Fibroblast of villous mesenchyme (primary cell): Measurements from ENCODE around the gene DNAJC27. TPM values are rescaled to one million over a fixed set of nuclear protein-coding genes. Genes with fewer than 3 reads are reported as not detected.

ENCODE experiments used
- DNase-seq: peaks from one replicate; pipeline ENCODE4 v3.0.0-alpha.2; 2010; ENCODE audit warnings: low read depth
- H3K4me3 ChIP-seq: 2 replicates; pipeline ENCODE4 v1.5.1; 2011; ENCODE audit warnings: low read depth, mild to moderate bottlenecking, low read length
- total RNA-seq: library from RNA; depleted of rRNA; stranded (reverse); fragments of >200 nt; gene quantifications from 2 replicates; pipeline ENCODE4 v1.2.3, GENCODE V29; 2012
- TF ChIP-seq, protein P1 (sequence below): IDR thresholded peaks from 2 replicates; pipeline ENCODE4 v1.5.1; 2012; ENCODE audit warnings: low read depth, mild to moderate bottlenecking, low read length; ENCODE audit not compliant: insufficient read depth

DNAJC27 gene
- total RNA-seq, 1 donor = 5.2 TPM

DNA sequence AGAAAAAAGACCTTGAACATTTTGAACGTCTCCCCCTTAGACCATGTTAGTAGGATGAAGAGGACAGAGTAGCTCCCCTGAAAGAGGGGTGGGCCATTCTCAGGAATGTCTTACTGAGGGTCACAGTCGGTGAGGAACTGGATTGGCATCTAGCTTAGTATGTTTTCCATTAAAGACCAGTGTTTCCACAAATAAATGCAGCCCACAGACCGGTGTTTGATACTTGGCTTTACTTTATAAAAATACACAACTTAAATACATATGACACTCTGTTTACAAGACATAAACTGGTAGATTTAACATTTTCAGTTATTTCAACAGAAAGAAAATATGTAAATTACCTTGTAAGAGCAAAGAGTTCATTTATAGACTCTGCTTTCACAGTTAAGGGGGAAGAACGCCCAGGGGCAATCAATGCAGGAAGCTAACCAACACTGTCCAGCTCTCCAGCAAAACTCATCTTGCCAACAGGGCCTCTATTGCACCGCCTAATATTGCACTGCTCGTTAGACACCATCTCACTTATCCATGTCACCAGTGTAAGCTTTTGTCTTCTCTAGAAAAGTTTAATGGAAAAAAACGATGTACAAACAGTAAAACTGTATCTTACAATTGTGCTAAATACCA lies 28.2 kb downstream of the DNAJC27 start:
- DNase-seq = no peak
- TF ChIP-seq, protein P1, sequence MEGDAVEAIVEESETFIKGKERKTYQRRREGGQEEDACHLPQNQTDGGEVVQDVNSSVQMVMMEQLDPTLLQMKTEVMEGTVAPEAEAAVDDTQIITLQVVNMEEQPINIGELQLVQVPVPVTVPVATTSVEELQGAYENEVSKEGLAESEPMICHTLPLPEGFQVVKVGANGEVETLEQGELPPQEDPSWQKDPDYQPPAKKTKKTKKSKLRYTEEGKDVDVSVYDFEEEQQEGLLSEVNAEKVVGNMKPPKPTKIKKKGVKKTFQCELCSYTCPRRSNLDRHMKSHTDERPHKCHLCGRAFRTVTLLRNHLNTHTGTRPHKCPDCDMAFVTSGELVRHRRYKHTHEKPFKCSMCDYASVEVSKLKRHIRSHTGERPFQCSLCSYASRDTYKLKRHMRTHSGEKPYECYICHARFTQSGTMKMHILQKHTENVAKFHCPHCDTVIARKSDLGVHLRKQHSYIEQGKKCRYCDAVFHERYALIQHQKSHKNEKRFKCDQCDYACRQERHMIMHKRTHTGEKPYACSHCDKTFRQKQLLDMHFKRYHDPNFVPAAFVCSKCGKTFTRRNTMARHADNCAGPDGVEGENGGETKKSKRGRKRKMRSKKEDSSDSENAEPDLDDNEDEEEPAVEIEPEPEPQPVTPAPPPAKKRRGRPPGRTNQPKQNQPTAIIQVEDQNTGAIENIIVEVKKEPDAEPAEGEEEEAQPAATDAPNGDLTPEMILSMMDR = no peak
- no peak overlapping the region for H3K4me3 ChIP-seq

DNA sequence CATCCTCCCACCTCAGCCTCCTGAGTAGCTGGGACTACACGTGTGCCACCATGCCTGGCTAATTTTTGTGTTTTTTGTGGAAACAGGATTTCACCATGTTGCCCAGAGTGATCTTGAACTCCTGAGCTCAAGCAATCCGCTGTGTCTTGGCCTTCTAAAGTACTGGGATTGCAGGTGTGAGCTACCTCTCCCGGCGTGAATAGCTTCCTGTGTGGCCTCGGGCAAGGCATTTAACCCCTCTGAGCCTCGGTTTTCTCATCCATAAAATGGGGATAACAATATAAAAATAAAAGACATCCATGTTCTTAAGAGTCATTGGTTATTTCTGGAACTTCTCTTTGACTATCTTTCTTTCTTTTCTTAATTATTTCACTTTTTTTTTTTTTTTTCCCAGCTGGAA lies 32.4 kb downstream of the DNAJC27 start:
- TF ChIP-seq, protein P1 = no peak
- no peak for DNase-seq
- no peak overlapping the region for H3K4me3 ChIP-seq

DNA sequence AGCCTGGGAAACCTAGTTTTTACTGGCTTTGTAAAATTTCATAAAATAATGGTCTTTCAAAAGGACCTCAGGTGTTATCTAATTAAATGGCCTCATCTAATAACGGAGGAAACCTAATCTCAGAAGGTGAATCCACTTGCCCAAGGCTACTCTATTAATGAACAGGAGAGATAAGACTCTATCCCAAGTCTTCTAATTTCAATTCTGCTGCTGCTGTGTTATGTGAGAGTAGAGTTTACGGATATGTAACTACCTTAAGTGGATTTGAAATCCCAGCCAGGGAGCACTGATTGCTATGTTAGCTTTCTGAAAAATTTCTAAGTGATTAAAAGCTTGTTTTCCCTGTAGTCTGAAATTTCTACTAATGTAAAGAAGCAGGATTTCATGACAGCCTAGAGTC lies 34.5 kb downstream of the DNAJC27 start:
- no peak overlapping the region for H3K4me3 ChIP-seq
- TF ChIP-seq, protein P1 = no peak
- DNase-seq = no peak

DNA sequence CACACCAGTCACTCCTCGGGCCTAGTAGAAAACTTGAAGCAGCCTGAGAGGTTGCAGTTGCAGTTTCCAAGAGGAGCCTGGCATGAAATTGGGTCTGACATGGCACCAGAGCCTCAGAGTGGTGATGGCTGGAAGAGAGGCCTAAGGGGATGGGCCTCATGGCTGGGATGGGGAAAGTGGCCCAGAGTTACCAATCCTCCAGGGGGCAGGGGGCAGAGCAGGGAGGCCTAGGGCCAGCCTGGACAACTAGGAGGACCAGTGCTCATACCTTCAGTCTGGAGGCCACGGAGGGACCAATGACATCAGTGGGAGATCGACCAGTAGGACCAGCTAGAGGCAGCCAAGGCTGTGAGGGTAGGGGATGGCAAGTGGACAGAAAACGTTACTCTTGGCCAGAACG lies 36.6 kb downstream of the DNAJC27 start:
- no peak for DNase-seq
- TF ChIP-seq, protein P1 = no peak
- no peak overlapping the region for H3K4me3 ChIP-seq

- no peak overlapping the region for H3K4me3 ChIP-seq
- no peak for DNase-seq
- TF ChIP-seq, protein P1 = no peak
These were observed 39.0 kb downstream of the DNAJC27 start for GRCh38 chr2:24932715-24933114.

DNA sequence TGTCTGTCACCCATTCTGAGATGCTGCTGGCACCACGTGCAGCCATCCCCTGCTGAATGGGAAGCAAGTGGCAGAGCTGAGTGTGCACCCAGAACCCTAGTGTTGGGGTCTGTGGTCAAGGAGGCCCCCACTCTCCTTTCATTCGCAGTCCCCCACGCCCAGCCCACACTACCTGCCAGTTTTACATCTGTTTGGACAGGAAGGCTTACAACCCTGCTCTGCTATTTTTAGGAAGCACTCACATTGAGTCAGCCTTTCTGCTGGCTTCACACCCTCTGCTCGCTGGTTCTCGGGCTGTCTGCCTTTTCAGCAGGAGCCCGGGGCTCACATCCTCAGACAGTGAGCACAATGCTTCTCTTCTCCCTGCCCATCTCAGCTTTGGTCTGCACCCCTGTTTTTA lies 41.0 kb downstream of the DNAJC27 start:
- DNase-seq = no peak
- H3K4me3 ChIP-seq = no peak overlapping the region
- TF ChIP-seq, protein P1 = no peak

DNA sequence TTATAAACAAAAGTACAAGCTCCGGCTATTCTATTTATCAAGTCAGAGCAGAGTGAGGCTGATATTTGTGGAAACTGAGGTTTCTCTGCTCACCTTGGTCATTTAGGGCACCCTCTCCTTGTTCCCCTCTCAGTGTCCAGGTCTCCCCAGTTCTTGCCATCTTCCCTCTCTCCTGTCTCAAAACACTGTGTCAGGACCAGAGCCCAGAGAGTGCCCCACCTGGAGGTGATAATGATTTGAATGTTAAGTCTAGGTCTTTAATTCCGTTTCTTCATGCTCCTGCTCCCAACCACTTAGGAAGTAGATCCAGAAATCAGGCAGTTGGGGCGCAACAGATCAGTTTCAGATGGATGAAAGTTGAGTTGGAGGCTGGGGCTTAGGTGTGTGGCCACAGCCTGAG lies 42.5 kb downstream of the DNAJC27 start:
- no peak overlapping the region for H3K4me3 ChIP-seq
- TF ChIP-seq, protein P1 = no peak
- DNase-seq = no peak
